GM10266 (cell line): Measurements from ENCODE around the gene CDH13.

Source experiments
- DNase-seq: peaks from one replicate; pipeline ENCODE4 v3.0.0; 2012; ENCODE audit errors: extremely low spot score
- TF ChIP-seq, protein P1 (sequence below): IDR thresholded peaks from 2 replicates; pipeline ENCODE4 v1.5.1; 2012; ENCODE audit warnings: mild to moderate bottlenecking, low read depth; ENCODE audit not compliant: control insufficient read depth, insufficient read depth; ENCODE audit errors: missing control alignments

CDH13 gene

DNA sequence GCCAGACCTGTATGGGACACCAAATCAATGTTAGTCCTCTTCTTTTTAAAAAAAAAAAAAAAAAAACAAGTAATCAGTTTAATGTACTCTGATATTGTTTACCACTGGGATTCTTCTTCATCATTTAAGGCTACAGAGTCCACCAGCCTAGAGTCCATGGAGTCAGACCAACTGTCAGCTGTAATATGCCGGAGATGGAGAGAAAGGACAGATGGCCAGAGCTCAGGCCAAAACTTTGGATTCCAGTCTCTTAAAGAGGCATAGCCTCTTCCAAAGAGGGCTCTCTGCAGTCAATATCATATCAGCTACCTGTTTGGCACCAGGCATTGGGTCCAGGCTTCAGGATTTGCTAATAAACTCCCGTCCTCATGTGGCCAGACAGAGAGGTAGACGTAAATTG lies 711.4 kb downstream of the CDH13 start:
- TF ChIP-seq, protein P1, sequence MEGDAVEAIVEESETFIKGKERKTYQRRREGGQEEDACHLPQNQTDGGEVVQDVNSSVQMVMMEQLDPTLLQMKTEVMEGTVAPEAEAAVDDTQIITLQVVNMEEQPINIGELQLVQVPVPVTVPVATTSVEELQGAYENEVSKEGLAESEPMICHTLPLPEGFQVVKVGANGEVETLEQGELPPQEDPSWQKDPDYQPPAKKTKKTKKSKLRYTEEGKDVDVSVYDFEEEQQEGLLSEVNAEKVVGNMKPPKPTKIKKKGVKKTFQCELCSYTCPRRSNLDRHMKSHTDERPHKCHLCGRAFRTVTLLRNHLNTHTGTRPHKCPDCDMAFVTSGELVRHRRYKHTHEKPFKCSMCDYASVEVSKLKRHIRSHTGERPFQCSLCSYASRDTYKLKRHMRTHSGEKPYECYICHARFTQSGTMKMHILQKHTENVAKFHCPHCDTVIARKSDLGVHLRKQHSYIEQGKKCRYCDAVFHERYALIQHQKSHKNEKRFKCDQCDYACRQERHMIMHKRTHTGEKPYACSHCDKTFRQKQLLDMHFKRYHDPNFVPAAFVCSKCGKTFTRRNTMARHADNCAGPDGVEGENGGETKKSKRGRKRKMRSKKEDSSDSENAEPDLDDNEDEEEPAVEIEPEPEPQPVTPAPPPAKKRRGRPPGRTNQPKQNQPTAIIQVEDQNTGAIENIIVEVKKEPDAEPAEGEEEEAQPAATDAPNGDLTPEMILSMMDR, result no peak
- DNase-seq, result no peak

DNA sequence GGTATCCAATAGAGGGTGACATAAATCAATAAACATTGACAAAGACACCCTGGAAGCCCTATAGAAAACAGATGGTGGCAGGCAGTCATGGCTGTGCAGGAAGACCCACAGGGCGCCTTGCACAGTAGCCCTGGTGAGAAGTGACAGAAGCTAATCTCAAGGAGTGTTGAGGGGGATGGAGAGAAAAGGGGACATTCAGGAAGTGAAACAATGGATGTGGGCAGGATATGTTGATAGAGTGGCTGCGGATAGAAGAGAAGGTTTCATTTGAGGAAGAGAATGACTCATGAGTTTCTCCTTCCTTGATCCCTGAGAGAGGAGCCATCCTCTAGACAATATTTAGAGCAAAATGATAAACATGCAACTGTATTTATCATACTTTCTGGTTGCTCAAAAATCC lies 712.2 kb downstream of the CDH13 start:
- TF ChIP-seq, protein P1, result no peak
- no peak for DNase-seq

DNA sequence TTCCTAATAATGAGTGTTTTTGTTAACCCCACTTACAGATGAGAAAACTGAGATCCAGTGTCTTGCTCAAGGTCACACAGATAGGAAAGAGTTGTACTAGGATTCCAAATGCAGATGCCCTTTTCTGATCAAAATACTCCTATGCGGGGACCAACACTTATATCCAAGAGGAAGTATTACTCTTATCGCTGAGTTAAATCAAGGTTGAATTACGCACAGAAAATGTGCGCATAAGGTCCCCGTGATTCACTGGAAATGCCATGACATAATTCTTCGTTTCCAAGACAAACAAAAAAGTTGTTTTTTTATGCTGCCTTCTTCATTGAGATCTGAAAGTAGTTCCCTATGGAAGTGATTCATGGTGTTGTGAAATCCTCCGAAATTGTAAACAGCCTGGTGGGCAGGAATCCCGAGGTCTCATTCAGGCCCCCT lies 717.2 kb downstream of the CDH13 start:
- TF ChIP-seq, protein P1, result no peak
- no peak for DNase-seq

DNA sequence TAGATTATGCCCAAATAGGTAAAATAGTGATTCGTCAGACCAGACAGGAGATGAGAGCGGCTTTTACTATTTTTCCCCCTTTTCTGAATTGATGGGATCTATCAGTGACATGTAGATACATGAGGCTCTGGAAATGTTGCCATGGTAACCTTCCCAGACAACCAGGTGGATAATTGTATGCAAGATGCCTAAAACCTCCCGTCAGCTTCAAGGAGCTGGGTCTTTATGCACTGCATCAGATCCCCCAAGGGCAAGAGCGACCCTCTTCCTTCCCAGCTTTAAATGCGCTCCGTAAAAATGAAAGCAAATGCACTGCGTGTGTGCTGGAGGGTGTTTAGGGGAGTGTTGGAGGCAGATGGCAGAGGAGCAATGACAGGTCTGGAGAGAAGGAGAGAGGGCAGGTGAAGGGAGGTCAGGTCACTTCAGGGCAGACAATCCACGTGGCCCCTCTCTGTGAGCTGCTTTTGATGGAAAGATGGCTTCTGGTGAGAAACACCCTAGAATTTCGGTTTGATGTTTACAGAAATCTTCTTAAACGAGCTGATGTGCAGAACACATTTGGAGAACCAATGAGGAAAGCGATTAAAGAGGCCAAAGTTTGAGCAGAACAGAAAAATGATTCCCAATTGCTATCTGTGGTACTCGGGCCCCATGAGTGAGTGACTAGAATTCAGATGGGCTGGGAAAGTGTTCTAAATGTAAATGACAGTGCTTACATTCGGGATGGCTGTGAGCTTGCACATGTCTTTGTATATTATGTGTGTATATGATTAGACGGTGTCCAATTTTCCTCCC lies 719.3 kb downstream of the CDH13 start:
- no peak for DNase-seq
- TF ChIP-seq, protein P1, result no peak

DNA sequence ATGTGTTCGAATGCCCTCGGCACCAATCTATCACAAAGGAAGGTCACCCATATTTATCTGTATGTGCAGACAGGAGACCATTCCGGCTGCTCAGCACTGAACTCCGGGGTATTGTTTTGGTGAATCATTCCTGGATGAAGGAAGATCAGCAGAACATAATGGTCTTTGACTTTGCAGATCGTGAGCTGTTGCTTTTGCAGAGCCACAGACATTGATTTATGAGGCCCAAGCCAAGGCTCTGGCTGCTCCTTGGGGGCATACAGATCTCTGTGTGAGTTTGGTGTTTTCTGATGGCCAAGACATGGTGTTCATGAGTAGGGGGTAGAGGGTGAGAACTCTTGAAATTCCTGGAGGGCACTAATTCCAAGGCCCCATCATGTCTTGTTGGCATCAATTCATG lies 722.2 kb downstream of the CDH13 start:
- TF ChIP-seq, protein P1, result no peak

DNA sequence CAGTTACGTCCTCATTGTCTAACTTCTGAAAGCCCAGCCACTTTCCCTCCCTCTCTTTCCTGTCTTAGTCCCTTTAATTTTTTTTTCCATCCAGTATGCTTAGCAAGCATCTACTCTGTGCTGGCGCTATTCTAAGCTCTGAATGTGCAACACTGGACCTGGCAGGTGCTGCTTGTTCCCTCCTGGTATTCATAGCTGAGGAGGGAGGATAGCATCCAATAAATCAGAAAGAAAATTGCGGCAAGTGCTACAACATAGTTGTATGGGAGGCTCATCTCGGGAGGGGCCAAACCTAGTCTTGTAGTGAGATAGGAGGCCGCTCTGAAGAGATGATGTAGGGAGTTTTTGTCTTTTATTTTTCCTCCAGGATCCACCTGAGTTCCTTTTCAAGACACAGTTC lies 723.7 kb downstream of the CDH13 start:
- TF ChIP-seq, protein P1, result no peak
- DNase-seq, result no peak

More for the DNA sequence above, 722.2 kb downstream of the CDH13 start:
- DNase-seq, result no peak

DNA sequence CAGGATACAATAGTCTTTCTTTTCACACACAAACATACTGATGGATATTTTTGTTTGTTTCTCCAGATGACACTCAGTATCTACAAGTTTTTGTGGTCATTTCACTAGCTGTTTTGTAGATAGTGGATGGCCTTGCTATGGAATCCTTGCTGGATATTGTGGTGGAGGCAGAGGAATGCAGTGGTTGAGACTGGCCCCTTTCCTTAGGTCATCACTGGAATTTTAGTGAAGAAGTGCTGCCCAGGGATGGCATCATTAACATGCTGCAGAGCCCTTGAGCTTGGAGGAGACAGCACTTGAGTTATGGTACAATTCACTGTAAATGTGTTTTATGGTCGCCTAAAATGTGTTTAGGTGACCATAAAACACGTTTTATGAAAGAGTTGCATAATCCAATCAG lies 725.1 kb downstream of the CDH13 start:
- TF ChIP-seq, protein P1, result no peak
- DNase-seq, result no peak
